GM19397 (cell line): ENCODE measurements around the gene RNASE7.

ENCODE experiments used
- ATAC-seq: cut with Tn5 transposase; IDR thresholded peaks from one replicate; pipeline ENCODE4 v1.9.1; 2021; ENCODE audit warnings: mild to moderate bottlenecking, moderate library complexity; ENCODE audit not compliant: unreplicated experiment

Gene RNASE7

GRCh38 chr14:21042918-21043317 is 756 bp downstream of the RNASE7 start:
- ATAC-seq, result no peak

- ATAC-seq, result no peak
These were observed 1.3 kb downstream of the RNASE7 start for GRCh38 chr14:21043387-21043973.

- no peak for ATAC-seq
These were observed 1.9 kb downstream of the RNASE7 start for GRCh38 chr14:21043974-21044618.

- ATAC-seq, result no peak
These were observed 5.2 kb downstream of the RNASE7 start for GRCh38 chr14:21047378-21047781.

GRCh38 chr14:21048638-21049037 is 6.5 kb downstream of the RNASE7 start:
- no peak for ATAC-seq

- ATAC-seq, result no peak
These were observed 7.1 kb downstream of the RNASE7 start for GRCh38 chr14:21049271-21049673.

- ATAC-seq, result no peak
These were observed 8.4 kb downstream of the RNASE7 start for GRCh38 chr14:21050597-21050996.

- no peak for ATAC-seq
These were observed 11.3 kb downstream of the RNASE7 start for GRCh38 chr14:21053184-21054122.

- no peak for ATAC-seq
These were observed 12.1 kb downstream of the RNASE7 start for GRCh38 chr14:21054123-21054767.

GRCh38 chr14:21054768-21055145 is 12.6 kb downstream of the RNASE7 start:
- no peak for ATAC-seq

- ATAC-seq, result no peak
These were observed 13.4 kb downstream of the RNASE7 start for GRCh38 chr14:21055432-21056117.

GRCh38 chr14:21056520-21057163 is 14.5 kb downstream of the RNASE7 start:
- ATAC-seq, result no peak

- ATAC-seq, result no peak
These were observed 15.9 kb downstream of the RNASE7 start, which contains the start of gene RNASE8 for GRCh38 chr14:21057803-21058675. RNASE8 (plus strand) TSS chr14:21057822; CDS start chr14:21057893, 71 bp downstream.

- ATAC-seq, result no peak
These were observed 16.7 kb downstream of the RNASE7 start for GRCh38 chr14:21058903-21059302.

GRCh38 chr14:21059842-21060613 is 17.9 kb downstream of the RNASE7 start:
- ATAC-seq, result no peak

GRCh38 chr14:21060614-21061346 is 18.6 kb downstream of the RNASE7 start:
- ATAC-seq, result no peak

- ATAC-seq, result no peak
These were observed 19.1 kb downstream of the RNASE7 start for GRCh38 chr14:21061347-21061668.

GRCh38 chr14:21063479-21063878 is 21.3 kb downstream of the RNASE7 start:
- no peak for ATAC-seq
